Activated CD8-positive, alpha-beta T cell treated with anti-CD3 and anti-CD28 coated beads, Interleukin-2, amount 10 ng/mL, durations not matched to agents 7 days and 5 days (primary cell): ENCODE measurements around the gene RANBP10. TPM values are rescaled to one million over a fixed set of nuclear protein-coding genes. Genes with fewer than 3 reads are reported as not detected.

Experiments
- ATAC-seq: fragments of 150-1000 bp; cut with Tn5 transposase; one replicate; pipeline ENCODE4 v1.10.0; 2021; ENCODE audit warnings: moderate library complexity
- CTCF ChIA-PET: fragments of 350-600 bp; sonication (Branson Sonifier 250); formaldehyde crosslinking; loops from one replicate; lab custom pipeline; 2021; ENCODE audit warnings: antibody characterized with exemption; lab: Charles Lee
- POLR2A ChIA-PET: fragments of 350-600 bp; sonication (Branson Sonifier 250); formaldehyde crosslinking; loops from one replicate; lab custom pipeline; 2021; ENCODE audit warnings: antibody characterized with exemption; lab: Charles Lee
- DNase-seq: peaks from one replicate; pipeline ENCODE4 v3.0.0-alpha.2; 2020
- H3K27ac Mint-ChIP-seq: one replicate; pipeline ENCODE4 v1.8.0; 2021; ENCODE audit warnings: mild to moderate bottlenecking, mixed read lengths
- H3K27me3 Mint-ChIP-seq: one replicate; pipeline ENCODE4 v1.8.0; 2021; ENCODE audit warnings: low read depth, mixed read lengths
- H3K36me3 Mint-ChIP-seq: one replicate; pipeline ENCODE4 v1.8.0; 2021; ENCODE audit warnings: low read depth, mixed read lengths
- H3K4me1 Mint-ChIP-seq: one replicate; pipeline ENCODE4 v1.8.0; 2021; ENCODE audit warnings: low read depth, mixed read lengths
- H3K4me3 Mint-ChIP-seq: one replicate; pipeline ENCODE4 v1.8.0; 2021; ENCODE audit warnings: mild to moderate bottlenecking, mixed read lengths
- H3K9me3 Mint-ChIP-seq: one replicate; pipeline ENCODE4 v1.8.0; 2022; ENCODE audit warnings: mixed read lengths; ENCODE audit not compliant: insufficient read depth
- total RNA-seq, 2 experiments: library from RNA; stranded (reverse); gene quantifications; one replicate each; pipeline ENCODE4 v1.2.3, GENCODE V29; 2021

Gene RANBP10
- total RNA-seq, 2 experiments from 2014 or later = 25.9 to 30.5 TPM

DNA sequence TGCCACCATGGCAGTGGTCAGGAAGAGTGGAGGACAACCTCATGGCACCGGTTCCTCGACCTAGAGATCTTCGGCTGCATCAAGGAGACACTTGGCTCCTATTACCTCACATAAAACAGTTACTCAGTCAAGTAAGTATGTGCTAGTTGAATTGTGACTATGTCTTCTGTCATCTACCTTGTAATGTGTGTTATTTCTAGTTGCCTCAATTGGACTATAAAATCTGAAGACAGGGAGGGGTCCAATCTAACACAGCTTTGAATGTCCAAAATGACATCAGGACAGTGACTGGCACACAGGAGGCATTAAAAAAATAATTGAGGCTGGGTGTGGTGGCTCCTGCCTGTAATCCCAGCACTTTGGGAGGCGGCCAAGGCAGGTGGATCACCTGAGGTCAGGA lies 122.6 kb downstream of the RANBP10 start:
- POLR2A ChIA-PET = no interaction called here
- Mint-ChIP-seq H3K27me3 (no peaks in the 10 kb centered on the region), H3K27ac (no peak overlapping the region), H3K9me3 (no peaks in the 10 kb centered on the region), H3K36me3 (peaks cover 7% of the 10 kb centered on the region), H3K4me1 (no peaks in the 10 kb centered on the region), H3K4me3 (no peak overlapping the region)
- DNase-seq (no peak), ATAC-seq (no peak)
- CTCF ChIA-PET = interaction anchor here (1.3 to 4.6 kb wide), 3 partner anchors 13 to 163 kb away, joined by 5 to 36 read pairs (median 6); no protein-coding TSS in a partner anchor

DNA sequence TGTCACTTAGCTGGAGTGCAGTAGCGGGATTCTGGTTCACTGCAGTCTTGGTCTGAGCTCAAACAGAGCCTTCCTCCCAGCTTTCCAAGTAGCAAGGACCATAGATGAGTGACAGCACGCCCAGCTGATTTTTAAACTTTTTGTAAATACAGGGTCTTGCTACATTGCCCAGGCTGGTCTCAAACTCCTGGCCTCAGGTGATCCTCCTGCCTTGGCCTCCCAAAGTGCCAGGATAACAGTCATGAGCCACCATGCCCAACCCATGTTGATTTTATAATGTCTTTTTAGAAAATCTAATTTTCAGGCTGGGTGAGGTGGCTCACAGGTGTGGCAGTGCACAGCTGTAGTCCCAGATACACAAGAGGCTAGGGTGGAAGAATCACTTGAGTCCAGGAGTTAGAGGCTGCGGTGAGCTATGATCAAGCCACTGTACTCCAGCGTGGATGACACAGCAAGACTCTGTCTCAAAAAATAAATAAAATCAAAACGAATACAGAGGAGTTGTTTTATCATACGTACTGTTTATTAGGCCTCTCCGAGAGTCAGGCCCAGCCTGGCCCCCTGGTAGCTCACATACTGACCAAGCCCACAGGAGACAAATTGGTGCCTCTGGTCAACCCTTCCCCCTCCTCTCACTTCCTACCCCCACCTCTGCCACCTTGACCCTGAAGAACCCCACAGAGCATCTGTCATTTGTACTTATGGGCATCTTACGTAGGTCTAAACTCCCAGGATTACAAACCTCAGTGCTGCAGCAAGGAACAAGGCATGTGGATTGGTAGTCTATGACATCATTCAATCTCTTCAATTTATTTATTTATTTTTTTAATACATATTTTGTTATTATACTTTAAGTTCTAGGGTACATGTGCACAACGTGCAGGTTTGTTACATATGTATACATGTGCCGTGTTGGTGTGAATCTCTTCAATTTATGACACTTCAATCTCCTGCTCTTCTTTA lies 126.1 kb downstream of the RANBP10 start:
- peaks cover 5% of the 10 kb centered on the region for H3K36me3 Mint-ChIP-seq
- ATAC-seq = no peak
- no peak for DNase-seq
- H3K9me3 Mint-ChIP-seq = no peaks in the 10 kb centered on the region
- H3K27ac Mint-ChIP-seq = no peak overlapping the region
- no peak overlapping the region for H3K4me3 Mint-ChIP-seq
- POLR2A ChIA-PET = interaction anchor here (0.6 to 1.0 kb wide), 2 partner anchors 39 to 142 kb away, joined by 3 to 4 read pairs; partner anchors contain the start of gene GFOD2
- H3K4me1 Mint-ChIP-seq = no peaks in the 10 kb centered on the region
- CTCF ChIA-PET = interaction anchor here (1.2 to 4.6 kb wide), 3 partner anchors 10 to 204 kb away, joined by 3 to 36 read pairs (median 3); no protein-coding TSS in a partner anchor
- no peaks in the 10 kb centered on the region for H3K27me3 Mint-ChIP-seq

DNA sequence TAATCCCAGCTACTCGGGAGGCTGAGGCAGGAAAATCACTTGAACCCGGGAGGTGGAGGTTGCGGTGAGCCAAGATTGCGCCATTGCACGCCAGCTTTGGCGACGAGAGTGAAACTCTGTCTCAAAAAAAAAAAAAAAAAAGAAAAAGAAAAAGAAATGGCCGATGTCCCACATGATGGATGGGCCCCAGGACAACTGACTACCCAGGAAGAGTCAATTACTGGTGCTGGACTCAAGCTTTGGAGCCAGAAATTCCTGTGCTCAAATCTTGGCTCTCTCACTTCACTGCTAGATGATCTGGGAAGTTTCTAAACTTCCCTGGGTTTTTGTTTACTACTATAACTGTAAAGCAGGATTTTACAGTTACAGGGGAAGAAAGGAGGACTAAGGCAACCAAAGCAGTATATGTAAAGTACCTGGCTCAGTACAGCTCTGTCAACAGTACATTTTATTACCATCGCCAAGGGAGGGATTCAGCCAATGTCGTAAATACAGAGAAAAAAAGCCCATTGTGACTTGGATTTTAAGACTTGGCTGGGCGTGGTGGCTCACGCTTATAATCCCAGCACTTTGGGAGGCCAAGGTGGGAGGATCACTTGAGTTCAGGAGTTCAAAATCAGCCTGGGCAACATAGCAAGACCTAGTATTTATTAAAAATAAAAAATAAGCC lies 127.9 kb downstream of the RANBP10 start:
- ChIA-PET POLR2A (no interaction called here), CTCF (interaction anchor here (1.2 kb wide), 1 partner anchor 10 kb away, joined by 3 read pairs; no protein-coding TSS in a partner anchor)
- ATAC-seq (no peak), DNase-seq (no peak)
- Mint-ChIP-seq H3K9me3 (no peaks in the 10 kb centered on the region), H3K36me3 (peaks cover 2% of the 10 kb centered on the region), H3K27me3 (no peaks in the 10 kb centered on the region), H3K27ac (no peak overlapping the region), H3K4me1 (no peaks in the 10 kb centered on the region), H3K4me3 (no peak overlapping the region)

DNA sequence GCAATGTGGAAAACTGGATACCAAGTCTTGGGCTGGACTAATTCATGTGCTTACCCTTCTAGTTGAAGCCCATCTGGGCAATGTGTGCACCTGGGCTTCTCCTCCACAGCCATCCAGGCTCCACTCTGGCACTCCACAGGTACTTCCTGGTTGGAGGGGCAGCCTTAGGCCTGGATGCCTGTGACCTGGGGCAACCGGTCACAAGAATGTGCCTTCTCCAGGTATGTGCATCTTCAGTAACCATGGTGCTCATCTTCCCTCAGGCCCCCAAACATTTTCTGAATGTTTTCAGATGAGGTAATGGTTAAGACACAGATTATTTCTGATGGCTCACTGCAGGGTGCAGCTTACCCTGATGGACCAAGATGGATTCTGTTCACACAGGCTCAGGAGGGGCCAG lies 128.6 kb downstream of the RANBP10 start:
- no peaks in the 10 kb centered on the region for H3K4me1 Mint-ChIP-seq
- H3K4me3 Mint-ChIP-seq = no peak overlapping the region
- POLR2A ChIA-PET = no interaction called here
- H3K27ac Mint-ChIP-seq = no peak overlapping the region
- CTCF ChIA-PET = interaction anchor here (1.2 kb wide), 1 partner anchor 9 kb away, joined by 3 read pairs; no protein-coding TSS in a partner anchor
- no peak for DNase-seq
- H3K27me3 Mint-ChIP-seq = no peaks in the 10 kb centered on the region
- no peak for ATAC-seq
- no peaks in the 10 kb centered on the region for H3K9me3 Mint-ChIP-seq
- H3K36me3 Mint-ChIP-seq = no peaks in the 10 kb centered on the region

DNA sequence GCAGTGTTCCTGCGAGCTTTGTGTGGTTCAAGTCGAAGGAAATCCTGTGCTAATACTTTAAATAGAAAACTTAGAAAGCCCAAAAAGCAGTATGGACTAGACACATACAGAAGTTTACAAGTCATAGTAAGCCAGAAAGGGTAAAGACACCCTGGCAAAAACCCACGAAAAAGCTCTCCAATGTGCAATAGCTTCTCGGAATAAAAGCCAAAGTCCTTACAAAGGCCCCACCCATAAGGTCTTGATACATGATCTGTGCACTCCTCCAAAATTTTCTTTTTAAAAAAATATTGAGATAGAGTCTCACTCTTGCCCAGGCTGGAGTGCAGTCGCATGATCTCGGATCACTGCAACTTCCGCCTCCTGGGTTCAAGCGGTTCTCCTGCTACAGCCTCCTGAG lies 129.4 kb downstream of the RANBP10 start:
- DNase-seq (no peak), ATAC-seq (no peak)
- Mint-ChIP-seq H3K36me3 (no peaks in the 10 kb centered on the region), H3K4me3 (no peak overlapping the region), H3K27me3 (no peaks in the 10 kb centered on the region), H3K27ac (no peak overlapping the region), H3K4me1 (no peaks in the 10 kb centered on the region), H3K9me3 (no peaks in the 10 kb centered on the region)
- ChIA-PET POLR2A (interaction anchor here (0.7 kb wide), 1 partner anchor 17 kb away, joined by 3 read pairs; the partner anchor contains the start of gene ACD), CTCF (interaction anchor here (0.6 to 1.2 kb wide), 4 partner anchors 9 to 140 kb away, joined by 3 to 11 read pairs (median 4); partner anchors contain the start of genes C16orf86, ENKD1 and GFOD2)

DNA sequence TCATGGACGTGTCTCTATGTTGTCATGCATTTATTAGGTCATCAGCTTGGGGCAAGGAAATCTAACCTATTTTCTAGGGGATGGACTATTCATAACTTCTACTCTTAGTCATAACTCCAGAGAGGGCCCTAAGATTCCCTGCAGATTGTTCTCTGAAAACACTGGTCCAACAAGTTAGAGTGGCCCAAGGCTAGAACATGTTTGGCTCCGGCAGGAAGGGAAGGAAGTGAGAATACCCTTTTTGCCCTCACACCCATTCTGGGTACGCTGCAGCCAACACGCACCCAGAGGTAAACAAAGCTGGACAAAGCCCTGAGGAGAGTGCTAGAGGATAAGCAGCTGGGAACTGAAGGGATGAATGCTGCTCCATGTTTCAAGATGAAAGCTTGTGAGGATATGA lies 129.8 kb downstream of the RANBP10 start:
- Mint-ChIP-seq H3K4me3 (no peak overlapping the region), H3K9me3 (no peaks in the 10 kb centered on the region), H3K27me3 (no peaks in the 10 kb centered on the region), H3K27ac (no peak overlapping the region), H3K36me3 (no peaks in the 10 kb centered on the region), H3K4me1 (no peaks in the 10 kb centered on the region)
- ChIA-PET POLR2A (interaction anchor here (0.7 kb wide), 1 partner anchor 16 kb away, joined by 3 read pairs; the partner anchor contains the start of gene ACD), CTCF (interaction anchor here (0.6 to 1.2 kb wide), 4 partner anchors 9 to 140 kb away, joined by 3 to 11 read pairs (median 4); partner anchors contain the start of genes C16orf86, ENKD1 and GFOD2)
- DNase-seq (no peak), ATAC-seq (no peak)

DNA sequence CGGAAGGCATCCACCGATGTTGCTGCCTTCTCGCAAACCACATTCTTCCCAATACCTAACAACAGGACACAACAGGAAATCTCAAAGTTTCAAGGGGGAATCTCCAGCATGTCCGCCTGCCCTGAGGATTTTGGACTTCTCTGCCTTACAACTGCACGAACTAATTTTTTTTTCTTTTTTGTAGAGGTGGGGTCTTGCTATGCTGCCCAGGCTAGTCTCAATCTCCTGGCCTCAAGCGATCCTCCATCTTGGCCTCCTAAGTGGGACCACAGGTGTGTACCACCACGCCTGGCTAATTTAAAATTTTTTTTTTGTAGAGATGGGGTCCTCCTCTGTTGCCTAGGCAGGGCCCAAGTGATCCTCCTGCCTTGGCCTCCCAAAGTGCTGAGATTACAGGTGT lies 130.4 kb downstream of the RANBP10 start:
- ATAC-seq (no peak), DNase-seq (no peak)
- H3K27me3 Mint-ChIP-seq = no peaks in the 10 kb centered on the region
- no peaks in the 10 kb centered on the region for H3K9me3 Mint-ChIP-seq
- no peak overlapping the region for H3K4me3 Mint-ChIP-seq
- H3K27ac Mint-ChIP-seq = no peak overlapping the region
- ChIA-PET POLR2A (no interaction called here), CTCF (no interaction called here)
- H3K4me1 Mint-ChIP-seq = no peaks in the 10 kb centered on the region
- no peaks in the 10 kb centered on the region for H3K36me3 Mint-ChIP-seq

DNA sequence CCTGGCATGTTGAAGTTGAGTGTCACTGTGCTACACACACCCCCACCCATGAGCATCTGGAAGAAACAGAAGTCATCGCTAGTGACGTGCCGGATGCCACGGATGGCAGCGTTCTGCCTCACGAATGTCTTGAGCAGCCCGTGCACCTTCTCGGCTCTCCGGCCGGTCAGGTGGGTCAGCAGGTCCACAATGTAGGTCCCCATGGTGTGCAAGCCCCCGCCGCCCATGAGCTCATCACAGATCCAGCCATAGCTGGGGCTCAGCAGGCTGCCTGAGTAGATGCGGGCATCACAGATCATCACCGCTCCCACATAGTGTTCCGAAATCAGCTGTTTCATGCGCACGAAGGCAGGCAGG lies 130.8 kb downstream of the RANBP10 start:
- H3K36me3 Mint-ChIP-seq = no peaks in the 10 kb centered on the region
- no peaks in the 10 kb centered on the region for H3K27me3 Mint-ChIP-seq
- H3K4me3 Mint-ChIP-seq = no peak overlapping the region
- no peaks in the 10 kb centered on the region for H3K4me1 Mint-ChIP-seq
- CTCF ChIA-PET = no interaction called here
- no peak overlapping the region for H3K27ac Mint-ChIP-seq
- ATAC-seq = no peak
- POLR2A ChIA-PET = no interaction called here
- DNase-seq = no peak
- no peaks in the 10 kb centered on the region for H3K9me3 Mint-ChIP-seq

DNA sequence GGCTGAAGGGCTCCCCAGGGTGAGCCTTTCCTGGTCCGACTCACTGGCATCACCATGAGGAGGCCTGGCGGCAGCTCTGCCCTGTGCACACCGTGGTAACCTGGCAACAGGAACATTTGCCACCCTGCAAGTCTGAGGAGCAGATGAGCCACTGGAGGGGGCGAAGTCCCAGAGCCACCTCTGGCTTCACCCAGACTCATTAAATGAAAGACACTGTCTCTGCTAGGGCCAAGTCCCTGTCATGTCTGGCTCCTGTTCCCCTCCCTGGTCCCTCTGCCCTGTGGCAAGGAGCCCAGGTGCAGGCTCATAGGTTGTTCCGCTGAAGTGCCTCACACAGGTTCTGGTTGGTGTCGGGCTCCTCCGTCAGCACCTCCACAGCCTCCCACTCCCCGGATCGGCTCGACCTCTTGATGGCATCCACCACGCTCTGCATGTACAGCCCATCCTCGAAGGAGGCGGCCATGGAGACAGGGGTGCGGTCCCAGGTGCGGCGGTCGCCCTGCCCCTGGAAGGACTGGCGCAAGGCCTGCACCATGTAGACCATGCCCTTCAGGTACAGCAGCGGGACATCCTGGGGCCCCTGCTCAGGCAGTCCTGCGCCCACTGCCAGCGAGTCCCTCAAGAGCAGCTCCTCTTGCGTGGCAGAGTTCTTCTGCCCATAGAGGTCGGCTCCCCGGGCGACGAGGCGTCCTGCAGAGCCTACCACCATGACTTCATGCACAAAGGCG lies 131.3 kb downstream of the RANBP10 start:
- POLR2A ChIA-PET = no interaction called here
- Mint-ChIP-seq H3K36me3 (no peaks in the 10 kb centered on the region), H3K9me3 (no peaks in the 10 kb centered on the region), H3K27ac (no peak overlapping the region), H3K27me3 (no peaks in the 10 kb centered on the region), H3K4me1 (no peaks in the 10 kb centered on the region), H3K4me3 (no peak overlapping the region)
- no peak for ATAC-seq
- DNase-seq = no peak
- CTCF ChIA-PET = interaction anchor here (0.7 to 0.9 kb wide), 2 partner anchors 142 to 209 kb away, joined by 3 to 4 read pairs; partner anchors contain the start of gene NRN1L

DNA sequence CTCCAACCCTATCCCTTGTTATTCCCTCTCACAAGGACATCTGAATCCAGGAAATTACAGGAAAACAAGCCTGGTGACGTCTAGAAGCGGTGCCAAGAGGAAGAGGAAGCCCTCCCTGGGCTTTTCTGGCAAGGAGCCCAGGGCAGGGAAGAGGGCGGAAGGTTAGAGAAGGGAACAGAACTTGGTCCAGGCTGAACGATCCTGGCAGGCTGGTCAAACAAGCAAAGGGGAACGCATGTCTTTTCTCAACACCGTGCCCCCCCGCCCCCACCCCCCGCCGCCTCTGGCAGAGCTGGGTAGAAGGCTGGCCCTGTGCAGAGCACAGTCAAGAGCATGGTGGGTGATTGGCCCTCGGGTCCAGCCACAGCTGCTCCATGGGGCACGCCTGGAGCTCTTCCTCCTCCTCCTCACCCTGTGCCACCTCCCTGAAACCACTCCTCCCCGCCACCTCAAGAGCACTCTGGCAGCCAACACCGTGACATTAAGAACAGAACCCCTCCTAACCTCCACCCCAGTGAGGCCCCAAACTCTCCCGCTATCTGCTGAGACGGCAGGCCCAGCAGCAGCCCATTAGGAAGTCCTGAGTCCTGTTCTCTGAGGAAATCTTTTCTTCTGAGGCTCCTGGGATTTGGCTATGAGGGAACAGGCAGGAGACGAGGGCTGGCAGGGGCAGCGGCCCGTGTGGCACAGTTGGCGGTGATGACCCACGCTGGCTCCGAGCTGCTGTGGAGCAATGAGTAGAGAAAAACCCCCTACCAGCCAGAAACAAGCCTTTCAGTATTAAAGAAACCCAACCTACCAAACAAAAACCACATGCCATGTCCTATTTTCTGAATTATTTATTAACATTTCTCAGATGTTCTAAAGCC lies 132.4 kb downstream of the RANBP10 start:
- H3K27me3 Mint-ChIP-seq = no peaks in the 10 kb centered on the region
- H3K4me1 Mint-ChIP-seq = no peaks in the 10 kb centered on the region
- peak overlapping the region; percentile 55 for H3K27ac Mint-ChIP-seq
- no peak for ATAC-seq
- no peaks in the 10 kb centered on the region for H3K9me3 Mint-ChIP-seq
- ChIA-PET POLR2A (no interaction called here), CTCF (interaction anchor here (0.9 to 4.0 kb wide), 11 partner anchors 14 to 261 kb away, joined by 3 to 24 read pairs (median 6); partner anchors contain the start of genes ACD, GFOD2, NUTF2 and PARD6A)
- no peaks in the 10 kb centered on the region for H3K36me3 Mint-ChIP-seq
- no peak overlapping the region for H3K4me3 Mint-ChIP-seq
- no peak for DNase-seq
